GM18870 (cell line): Measurements from ENCODE around the gene INPP4B.
"Not testable (repeated sequence)": the region's sequence is repeated elsewhere in the genome, so short reads cannot be mapped to it uniquely, and the experiment has no call there.

Experiments used
- ATAC-seq: cut with Tn5 transposase; IDR thresholded peaks from one replicate; pipeline ENCODE4 v1.9.1; 2021; ENCODE audit warnings: moderate library complexity; ENCODE audit not compliant: unreplicated experiment

INPP4B gene

DNA sequence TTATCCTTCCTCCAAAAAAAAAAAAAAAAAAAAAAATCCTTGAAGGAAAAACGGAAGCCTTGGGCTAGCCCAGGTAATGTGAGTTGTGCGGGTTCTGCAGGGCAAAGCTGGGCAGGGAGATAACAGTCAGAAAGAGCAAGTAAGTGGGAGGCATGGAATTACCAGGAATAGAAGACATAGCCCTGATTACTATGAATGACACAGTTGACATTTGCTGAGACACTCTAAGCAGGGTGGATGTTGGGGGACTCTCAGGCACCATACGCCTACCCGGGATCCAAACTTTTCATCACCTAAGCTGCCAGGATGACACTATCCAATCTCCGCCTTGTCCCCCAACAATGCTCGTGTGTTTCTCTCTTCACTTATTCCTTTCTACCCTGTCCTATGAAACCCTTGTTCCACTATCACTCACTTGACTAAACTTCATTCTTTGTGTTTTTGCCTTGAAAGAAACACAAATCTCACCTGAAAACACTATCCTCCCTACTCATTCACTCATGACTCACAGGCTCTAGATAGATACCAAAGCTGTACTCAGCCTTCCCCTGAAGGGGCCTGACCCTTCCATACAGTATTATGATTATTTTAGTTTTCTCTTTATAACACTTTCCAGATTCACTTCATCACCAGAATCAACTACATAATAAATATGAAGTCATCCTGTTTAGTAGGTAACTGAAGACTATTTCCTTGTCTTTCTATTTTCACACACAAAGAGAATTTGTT, 158.4 kb downstream of the INPP4B start:
- no peak for ATAC-seq

DNA sequence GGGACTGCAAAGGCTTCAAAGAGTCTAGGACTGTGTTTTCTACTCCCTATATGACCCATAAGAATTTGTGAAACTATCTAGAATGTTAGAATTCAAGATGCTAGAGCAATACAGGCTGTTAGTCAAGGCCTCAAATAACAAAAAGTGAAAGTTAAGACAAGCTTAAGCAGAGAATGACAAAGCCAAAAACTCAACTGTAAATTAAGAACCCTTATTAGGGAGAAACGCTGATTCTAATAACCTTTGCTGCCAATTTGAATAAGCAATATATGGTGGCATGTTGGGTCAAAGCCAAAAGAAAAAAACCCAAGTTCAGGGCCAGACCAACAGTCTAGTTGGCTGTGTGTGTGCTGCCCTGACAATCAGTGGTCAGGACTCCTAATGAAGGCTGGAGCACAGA, 160.0 kb downstream of the INPP4B start:
- ATAC-seq: no peak

DNA sequence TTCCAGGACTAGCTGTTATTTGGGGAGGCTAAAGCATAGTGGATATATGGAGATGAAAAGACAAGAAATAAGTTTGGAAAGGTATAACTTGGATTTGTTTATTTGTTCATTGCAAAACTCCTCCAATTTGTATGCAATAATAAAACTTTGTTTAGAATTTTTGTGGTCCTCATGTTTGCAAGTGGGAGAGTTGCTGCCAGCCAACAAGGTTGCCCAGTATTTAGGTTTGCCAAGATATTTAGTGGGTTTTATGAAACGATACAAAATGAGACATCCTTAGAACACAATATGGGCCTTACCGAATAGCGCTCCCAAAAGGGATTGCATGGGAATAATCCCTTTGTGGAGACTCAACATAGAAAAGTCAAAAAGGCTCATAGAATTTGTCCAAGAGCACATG, 162.1 kb downstream of the INPP4B start:
- ATAC-seq: no peak

DNA sequence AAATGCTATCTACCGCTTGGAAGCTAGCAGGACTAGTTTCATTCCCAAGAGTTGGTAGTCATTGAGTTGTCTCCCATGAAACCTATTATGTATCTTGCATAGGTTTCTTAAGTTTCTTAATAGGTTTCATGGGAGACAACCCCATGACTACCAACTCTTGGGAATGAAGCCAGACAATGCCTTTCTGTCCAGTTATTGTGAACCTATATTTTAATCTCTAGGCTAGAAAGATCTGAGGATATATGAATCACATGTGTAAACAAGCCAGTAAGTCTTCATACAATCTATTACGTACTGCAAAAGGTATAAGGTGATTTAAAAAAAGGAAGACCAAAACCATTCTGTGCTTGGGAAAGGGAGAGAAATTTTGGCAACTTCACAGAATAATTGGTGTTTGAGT, 162.6 kb downstream of the INPP4B start:
- ATAC-seq: no peak

- no peak for ATAC-seq
Measured at GRCh38 chr4:142671516-142671915, 174.6 kb downstream of the INPP4B start.

DNA sequence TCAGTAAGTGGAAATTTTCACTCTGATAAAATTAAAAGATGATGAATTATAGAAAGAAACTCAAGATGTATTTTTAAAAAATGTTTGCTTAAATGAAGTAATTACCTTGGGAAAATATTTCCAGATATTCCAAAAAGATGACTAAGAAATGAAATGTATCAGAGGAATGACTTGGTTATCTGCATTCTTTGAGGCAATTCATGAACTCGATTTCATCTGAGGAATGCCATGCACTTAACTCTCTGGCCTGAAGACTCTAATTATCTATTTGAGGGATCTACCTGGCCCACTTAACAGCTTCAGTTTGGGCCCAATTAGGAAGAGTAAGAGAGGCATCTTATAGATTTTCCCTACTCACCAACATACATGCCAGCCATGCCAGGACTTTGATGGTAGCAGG, 182.3 kb downstream of the INPP4B start:
- no peak for ATAC-seq

DNA sequence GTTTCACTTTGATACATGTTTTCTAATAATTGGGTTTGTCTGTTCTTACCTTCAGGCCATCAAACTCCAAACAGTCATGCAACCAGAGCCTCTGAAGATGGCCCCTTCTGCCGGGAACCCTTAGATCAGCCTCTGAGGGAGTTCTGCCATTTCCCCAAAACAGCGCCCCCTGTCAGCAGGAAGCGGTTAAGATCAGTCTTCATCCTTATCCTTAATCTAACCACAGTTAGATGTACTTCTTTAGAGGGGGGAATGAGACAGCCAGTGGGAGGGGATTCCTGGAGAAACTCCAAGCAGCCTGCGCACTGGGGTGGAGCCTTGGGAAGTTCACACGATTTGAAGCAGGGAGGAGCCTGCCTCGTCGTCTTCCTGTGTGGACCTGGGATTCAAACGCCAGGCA, 185.4 kb downstream of the INPP4B start:
- no peak for ATAC-seq

DNA sequence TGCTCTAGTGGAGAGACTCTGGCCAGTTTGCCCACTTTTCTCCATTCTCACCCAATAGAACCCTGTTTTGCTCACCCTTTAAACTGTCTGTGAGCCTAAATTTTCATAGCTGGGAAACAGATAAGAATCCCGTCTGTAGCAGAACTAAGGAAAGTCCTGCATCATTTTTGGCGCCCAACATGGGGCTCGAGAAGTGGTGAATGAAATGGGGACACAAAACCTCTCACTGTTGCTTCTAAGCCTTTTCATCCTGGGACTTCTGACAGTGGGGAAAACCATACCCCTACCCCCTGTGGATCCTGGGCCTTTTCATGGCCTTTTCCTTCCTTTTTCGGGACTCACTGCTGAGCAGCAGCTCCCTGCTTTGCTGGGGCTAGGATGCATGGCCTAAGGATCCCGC, 189.9 kb downstream of the INPP4B start:
- no peak for ATAC-seq

DNA sequence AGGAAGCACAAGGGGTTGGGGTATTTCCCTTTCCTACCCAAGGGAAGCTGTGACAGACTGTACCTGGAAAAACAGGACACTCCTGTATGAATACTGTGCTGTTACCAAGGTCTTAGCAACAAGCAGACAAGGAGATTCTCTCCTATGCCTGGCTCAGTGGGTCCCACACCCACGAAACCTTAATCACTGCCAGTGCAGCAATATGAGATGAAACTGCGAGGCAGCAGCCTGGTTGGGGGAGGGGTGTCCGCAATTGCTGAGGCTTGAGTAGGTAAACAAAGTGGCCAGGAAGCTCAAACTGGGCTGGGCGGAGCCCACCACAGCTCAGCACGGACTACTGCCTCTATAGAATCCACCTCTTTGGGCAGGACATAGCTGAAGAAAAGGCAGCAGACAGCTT, 197.7 kb downstream of the INPP4B start:
- ATAC-seq: no peak

- peak; percentile 74 for ATAC-seq
Measured at GRCh38 chr4:142645475-142646108, 200.5 kb downstream of the INPP4B start.

DNA sequence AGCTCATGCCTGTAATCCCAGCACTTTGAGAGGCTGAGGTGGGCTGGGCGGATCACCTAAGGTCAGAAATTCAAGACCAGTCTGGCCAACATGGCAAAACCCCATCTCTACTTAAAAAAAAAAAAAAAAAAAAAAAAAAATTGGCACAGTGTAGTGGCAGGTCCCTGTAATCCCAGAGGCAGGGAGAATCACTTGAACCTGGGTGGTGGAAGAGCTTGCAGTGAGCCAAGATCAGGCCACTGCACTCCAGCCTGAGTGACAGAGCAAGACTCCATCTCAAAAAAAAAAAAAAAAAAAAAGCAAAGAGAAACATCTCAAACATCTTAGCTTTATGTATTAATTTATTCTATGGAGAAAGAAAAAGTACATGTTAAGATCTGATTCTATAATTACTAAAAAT, 201.5 kb downstream of the INPP4B start:
- ATAC-seq: not testable (repeated sequence)

- no peak for ATAC-seq
Measured at GRCh38 chr4:142637614-142638013, 208.5 kb downstream of the INPP4B start.

DNA sequence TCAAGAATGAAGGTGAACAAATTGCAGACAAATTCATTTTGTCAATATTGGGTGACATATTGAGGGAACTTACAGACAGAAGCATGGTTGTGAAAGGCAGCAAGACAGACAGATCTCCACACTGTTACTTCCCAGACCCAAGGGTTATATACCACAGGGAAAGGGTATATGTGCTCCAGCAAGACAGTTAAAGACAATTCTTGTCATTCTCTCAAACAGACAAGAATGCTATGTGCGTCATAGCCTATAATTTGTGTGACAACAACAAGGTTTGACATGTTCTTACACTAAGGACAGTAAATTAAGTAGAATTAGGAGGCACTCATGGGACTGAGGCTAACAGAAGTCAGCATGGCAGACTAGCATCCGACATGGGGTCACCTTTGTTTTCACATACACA, 214.3 kb downstream of the INPP4B start:
- ATAC-seq: no peak

GRCh38 chr4:142615324-142615665, 230.8 kb downstream of the INPP4B start:
- no peak for ATAC-seq

- no peak for ATAC-seq
Measured at GRCh38 chr4:142614621-142615323, 231.3 kb downstream of the INPP4B start.

- no peak for ATAC-seq
Measured at GRCh38 chr4:142607976-142608375, 238.1 kb downstream of the INPP4B start.

DNA sequence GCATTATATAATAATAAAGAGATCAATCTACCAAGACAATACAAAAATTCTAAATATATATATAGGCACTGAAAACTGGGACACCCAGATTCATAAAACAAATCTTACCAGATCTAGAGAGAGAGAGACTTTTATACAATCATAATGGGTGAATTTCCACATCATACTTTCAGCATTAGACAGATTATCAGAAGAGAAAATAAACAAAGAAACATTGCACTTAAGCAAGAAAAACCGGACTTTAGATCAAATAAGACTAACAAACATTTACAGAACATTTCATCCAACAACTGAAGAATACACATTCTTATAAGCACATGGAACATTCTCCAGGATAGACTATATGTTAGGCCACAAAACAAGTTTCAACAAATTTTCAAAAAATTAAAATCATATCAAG, 245.1 kb downstream of the INPP4B start:
- no peak for ATAC-seq

DNA sequence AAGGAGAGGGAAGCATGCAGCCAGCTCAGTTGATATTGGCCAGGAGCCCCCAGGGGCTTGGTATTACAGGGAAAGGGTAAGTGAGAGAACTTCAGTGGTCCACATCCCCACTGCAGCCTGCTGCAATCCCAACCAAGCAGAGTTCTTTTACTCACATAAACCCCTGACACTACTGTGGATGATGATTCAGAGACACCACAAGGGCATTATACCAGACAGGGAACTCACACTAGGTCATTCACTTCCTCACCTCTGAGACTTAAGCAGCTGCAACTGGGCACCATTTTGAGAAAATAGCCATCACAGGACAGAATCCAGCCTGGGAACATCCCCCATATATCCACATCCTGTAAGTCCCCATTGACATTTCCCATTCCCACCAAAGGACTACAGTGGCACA, 248.0 kb downstream of the INPP4B start:
- ATAC-seq: no peak

DNA sequence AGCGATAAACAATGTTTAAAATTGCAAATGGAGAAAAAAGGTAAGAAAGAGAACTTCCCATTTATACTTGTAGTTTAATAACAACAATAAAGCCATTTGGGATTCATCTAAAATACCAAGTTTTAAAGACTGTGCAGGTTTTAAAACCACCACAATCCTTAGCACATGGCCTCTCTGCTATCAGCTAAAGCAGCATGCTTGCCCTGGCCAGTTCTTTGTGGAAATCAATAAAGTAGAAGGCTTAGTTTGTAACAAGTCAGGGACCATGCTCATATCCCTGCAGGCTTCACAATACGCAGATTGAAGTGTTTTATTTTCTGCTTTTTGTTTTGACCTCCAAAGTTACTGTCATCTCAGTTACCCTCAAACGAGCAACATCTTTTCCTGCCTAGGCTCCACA, 249.5 kb downstream of the INPP4B start:
- ATAC-seq: no peak

DNA sequence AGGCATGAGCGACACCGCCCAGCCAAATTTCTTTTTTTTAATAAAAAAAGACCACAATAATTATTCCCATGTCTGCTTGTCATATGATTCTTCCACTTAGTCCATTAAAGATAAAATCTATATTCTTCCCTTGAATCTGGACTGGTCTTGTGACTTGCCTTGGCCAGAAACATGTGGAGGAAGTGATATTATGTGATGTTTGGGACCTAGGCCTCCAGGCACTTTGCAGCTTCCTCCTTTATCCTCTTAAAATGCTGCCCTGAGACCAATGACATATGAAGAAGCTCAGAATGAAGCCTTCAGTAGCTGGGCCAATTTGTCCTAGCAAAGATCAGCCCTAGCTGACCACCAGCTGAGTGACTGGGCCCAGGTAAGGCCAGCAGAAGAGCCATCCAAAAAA, 250.0 kb downstream of the INPP4B start:
- no peak for ATAC-seq

DNA sequence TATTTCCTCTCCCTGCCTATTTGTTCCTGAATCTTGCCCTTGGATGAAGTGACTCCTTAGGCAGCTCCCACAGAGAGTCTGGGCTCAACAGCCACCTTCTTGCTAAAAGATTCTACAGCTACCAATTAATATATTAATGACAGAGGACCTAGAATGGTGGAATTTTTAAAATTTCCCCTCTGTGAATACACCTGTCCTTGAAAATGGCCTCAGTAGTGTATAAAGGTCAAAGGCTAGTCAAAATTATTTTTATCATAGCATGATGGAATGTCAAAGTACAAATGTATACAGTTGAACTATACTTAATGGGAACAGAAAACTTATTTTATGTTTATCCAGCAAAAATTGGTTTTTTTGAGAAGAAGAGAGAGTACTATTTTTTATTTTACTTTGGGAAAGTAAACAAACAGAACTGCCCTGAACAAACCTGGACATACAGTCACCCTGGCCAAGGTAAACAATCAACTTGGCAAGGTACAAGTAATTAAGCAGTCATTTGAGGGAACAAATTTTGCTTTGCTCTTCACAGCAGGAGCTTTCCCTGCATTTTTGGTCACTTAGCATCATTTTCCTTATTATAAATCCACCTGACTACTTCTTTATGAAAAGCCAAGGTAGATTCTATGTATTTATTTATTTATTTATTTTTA, 250.8 kb downstream of the INPP4B start:
- ATAC-seq: no peak

DNA sequence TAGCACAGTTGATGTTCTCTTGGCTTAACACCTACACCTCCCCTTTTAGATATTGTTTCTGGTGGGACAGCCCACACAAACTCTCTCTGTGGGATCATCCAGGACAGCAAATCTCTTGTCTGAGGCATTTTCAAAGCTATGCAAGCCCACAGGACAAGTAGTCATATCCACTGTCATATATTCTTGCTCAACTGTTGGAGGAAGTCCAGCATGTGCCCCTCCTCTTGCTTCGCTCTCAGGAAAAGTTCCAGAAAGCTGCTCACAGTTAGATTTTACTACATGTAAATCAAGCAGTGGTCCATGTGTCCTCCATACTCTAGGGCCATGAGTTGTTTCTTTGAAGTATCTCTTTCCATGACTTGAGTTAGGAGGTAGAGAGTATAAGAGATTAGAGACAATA, 260.7 kb downstream of the INPP4B start:
- ATAC-seq: no peak
